Measurements from ENCODE around the gene CARD19. TPM values are rescaled to one million over a fixed set of nuclear protein-coding genes. Genes with fewer than 3 reads are reported as not detected.

CARD19 gene
- total RNA-seq, 4 donors from 2014 or later: 16.2 to 37.8 (median 29.0) TPM

DNA sequence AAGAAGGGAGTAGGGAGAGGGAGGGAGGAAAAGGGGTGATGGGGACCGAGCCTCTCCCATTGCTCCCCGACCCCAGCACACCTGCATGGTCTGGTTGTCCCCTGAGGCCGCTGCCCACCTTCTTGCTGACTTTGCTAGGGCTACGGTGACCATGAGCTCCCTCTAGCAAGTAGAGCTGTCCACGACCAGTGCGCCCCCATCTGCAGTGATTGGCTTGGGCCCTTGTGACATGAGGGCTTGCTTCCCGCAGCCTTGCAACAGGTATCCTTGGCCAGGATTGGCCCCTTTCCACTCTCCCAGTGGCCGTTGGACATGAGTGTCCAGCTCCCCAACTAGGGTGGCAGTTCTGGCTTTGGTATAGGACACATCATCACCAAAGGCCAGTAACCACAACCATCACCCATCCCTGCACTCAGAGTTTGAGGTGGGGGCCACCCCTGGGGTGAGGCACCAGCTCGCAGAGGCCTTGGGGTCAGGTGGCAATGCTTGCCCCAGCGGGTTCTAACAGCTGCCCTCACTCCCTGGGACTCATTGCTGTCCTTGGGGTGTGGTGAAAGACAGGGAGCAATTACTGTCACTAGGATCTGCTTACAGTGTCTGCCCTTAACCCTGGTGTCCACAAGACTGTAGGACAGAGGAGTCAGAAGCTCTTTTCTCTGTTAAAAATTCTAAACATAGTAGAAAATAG, 55.2 kb downstream of the CARD19 start:
- WGBS, 2 donors: 81% methylated on average over 6 to 10 of the region's 10 CpGs
- Histone ChIP-seq H3K27me3 (no peaks in the 10 kb centered on the region), H3K4me3 (no peak overlapping the region)

DNA sequence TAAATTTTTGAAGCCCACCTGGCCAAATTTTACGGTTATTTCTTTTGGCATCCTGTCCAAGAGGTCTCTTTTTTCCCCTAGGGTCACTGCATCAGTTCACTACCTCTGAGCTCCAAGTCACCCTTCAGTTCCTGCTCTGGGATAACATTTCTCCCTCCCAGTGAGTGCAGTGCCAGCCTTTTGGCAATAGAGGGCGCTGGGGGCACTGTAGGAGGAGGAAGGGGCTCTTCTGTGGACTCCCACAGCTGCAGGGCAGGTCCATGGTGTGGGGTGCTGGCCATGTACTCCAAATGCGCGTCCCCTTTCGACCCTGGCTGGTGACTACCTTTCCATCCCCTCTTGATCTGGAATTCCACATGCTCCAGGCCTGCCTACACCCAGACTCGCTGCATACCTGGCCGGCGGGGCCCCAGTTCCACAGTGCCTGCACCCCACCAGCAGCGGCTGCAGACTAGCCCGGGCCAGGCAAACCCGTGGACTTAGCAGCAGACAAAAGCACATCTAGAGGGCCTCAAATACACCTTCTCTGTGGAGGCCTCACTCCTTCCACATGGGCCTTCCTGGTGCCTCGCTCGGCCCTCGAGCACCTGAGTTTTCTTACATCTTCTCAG, 58.4 kb downstream of the CARD19 start:
- H3K27ac ChIP-seq: no peak overlapping the region
- H3K4me3 ChIP-seq: no peak overlapping the region
- 76 to 84% methylated on average over 9 to 13 of the region's 14 CpGs for WGBS, 2 donors
- TF ChIP-seq, protein P1, sequence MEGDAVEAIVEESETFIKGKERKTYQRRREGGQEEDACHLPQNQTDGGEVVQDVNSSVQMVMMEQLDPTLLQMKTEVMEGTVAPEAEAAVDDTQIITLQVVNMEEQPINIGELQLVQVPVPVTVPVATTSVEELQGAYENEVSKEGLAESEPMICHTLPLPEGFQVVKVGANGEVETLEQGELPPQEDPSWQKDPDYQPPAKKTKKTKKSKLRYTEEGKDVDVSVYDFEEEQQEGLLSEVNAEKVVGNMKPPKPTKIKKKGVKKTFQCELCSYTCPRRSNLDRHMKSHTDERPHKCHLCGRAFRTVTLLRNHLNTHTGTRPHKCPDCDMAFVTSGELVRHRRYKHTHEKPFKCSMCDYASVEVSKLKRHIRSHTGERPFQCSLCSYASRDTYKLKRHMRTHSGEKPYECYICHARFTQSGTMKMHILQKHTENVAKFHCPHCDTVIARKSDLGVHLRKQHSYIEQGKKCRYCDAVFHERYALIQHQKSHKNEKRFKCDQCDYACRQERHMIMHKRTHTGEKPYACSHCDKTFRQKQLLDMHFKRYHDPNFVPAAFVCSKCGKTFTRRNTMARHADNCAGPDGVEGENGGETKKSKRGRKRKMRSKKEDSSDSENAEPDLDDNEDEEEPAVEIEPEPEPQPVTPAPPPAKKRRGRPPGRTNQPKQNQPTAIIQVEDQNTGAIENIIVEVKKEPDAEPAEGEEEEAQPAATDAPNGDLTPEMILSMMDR (IDR thresholded peaks at IDR 0.05): peak in 4 of 6 experiments; percentile 35 to 50 (median 39)
- TF ChIP-seq POLR2A (IDR thresholded peaks at IDR 0.05): no peak
- no peaks in the 10 kb centered on the region for H3K36me3 ChIP-seq
- no peaks in the 10 kb centered on the region for H3K4me1 ChIP-seq
- H3K27me3 ChIP-seq: no peaks in the 10 kb centered on the region
- intact Hi-C loops (cut with DNase I): no loop called here
- DNase-seq: no peak
- no peaks in the 10 kb centered on the region for H3K9me3 ChIP-seq

More for the DNA sequence above, 55.2 kb downstream of the CARD19 start:
- DNase-seq: no peak
- Histone ChIP-seq H3K36me3 (no peaks in the 10 kb centered on the region), H3K4me1 (no peaks in the 10 kb centered on the region), H3K9me3 (no peaks in the 10 kb centered on the region), H3K27ac (no peak overlapping the region)
- TF ChIP-seq POLR2A (IDR thresholded peaks at IDR 0.05): no peak
- TF ChIP-seq, protein P1 (IDR thresholded peaks at IDR 0.05): no peak
- intact Hi-C loops (cut with DNase I): no loop called here

DNA sequence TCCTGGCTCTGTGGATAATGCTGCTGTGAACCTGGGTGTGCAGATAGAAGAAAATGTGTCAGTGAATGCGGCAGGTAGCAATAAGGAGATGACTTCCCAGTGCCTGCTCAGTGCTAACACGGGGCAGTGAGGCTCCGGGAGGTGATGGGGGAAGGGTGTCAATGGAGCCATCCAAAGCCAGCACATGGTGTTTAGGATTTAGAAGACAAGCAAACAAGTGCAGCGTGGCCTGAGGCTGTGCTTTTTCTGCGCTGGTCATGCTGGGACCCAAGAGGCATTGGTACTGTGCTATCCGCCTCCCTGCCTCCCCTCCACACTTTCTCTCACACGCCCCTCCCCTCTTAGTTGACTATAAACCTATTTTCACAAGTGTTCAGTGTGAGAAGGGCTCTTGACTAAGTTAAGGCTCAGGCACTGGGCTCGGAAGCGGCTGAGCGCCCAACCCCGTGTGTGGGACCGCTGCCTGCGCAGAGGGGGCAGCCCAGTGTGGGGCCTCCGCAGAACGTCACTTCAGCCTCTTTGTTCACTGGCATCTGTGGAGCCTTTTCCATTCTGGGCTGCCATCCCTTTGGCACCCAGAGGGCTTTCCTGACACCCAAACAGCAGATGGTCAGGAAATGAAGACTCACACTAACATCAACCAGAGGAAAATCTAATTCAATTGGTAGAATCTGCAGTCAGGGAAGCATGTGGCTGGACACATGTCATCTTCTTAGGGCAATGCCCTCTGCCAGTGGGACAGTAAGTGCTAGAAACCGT, 59.9 kb downstream of the CARD19 start:
- intact Hi-C loops (cut with DNase I): no loop called here
- DNase-seq: no peak
- TF ChIP-seq POLR2A (IDR thresholded peaks at IDR 0.05): no peak
- TF ChIP-seq, protein P1 (IDR thresholded peaks at IDR 0.05): no peak
- no peaks in the 10 kb centered on the region for H3K27me3 ChIP-seq
- no peaks in the 10 kb centered on the region for H3K9me3 ChIP-seq
- WGBS, 2 donors: 82 to 86% methylated on average over 8 to 11 of the region's 16 CpGs
- no peak overlapping the region for H3K4me3 ChIP-seq
- peaks cover 0 to 8% (median 5%) of the 10 kb centered on the region in 3 donors for H3K4me1 ChIP-seq
- H3K36me3 ChIP-seq: no peaks in the 10 kb centered on the region
- H3K27ac ChIP-seq: no peak overlapping the region

DNA sequence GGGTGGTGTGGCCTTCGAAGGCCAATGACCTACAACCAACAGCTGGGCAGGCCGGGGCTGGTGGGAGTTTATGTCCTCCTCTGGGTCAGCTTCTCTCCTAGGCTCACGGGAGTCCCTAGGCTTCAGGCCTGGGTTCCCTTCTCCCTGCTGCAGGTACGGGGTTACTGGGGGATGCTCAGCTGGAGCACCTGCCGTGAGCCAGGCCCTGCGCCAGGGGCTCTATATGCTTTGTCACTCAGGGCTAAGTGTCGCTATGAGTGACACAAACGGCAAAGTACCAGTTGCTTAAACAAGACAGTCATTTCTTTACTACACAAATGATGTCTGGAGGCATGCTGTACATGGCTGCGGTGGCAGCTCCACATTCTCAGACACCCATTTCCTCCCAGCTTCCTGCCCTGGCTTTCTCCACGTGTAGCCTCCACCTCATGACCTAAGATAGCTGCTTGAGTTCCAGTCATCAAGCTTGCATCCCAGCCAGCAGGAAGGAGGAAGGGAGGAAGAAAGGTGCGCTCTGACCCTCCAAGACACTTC, 60.5 kb downstream of the CARD19 start:
- intact Hi-C loops (cut with DNase I): no loop called here
- 72 to 89% methylated on average over 5 to 9 of the region's 11 CpGs for WGBS, 2 donors
- Histone ChIP-seq H3K9me3 (no peaks in the 10 kb centered on the region), H3K36me3 (no peaks in the 10 kb centered on the region), H3K27me3 (no peaks in the 10 kb centered on the region), H3K27ac (no peak overlapping the region), H3K4me3 (no peak overlapping the region), H3K4me1 (peaks cover 0 to 12% (median 5%) of the 10 kb centered on the region in 3 donors)
- DNase-seq: no peak
- TF ChIP-seq, protein P1 (IDR thresholded peaks at IDR 0.05): no peak
- TF ChIP-seq POLR2A (IDR thresholded peaks at IDR 0.05): no peak
